NCI-H2081 treated with DMSO at 0.1 percent for 48 hours (cell line): Measurements from ENCODE around the gene PCDH10.
"Not testable (repeated sequence)": the region's sequence is repeated elsewhere in the genome, so short reads cannot be mapped to it uniquely, and the experiment has no call there.

Experiments used
- DNase-seq: peaks from one replicate; lab custom pipeline; 2025; lab: John Stamatoyannopoulos, UW

Gene PCDH10

GRCh38 chr4:133150486-133151340 lies 1.6 kb downstream of the PCDH10 start:
- DNase-seq: no peak

- no peak for DNase-seq
These were observed 2.2 kb downstream of the PCDH10 start for GRCh38 chr4:133151341-133151690.

GRCh38 chr4:133151691-133152329 lies 2.7 kb downstream of the PCDH10 start:
- no peak for DNase-seq

GRCh38 chr4:133152330-133152821 lies 3.3 kb downstream of the PCDH10 start:
- no peak for DNase-seq

GRCh38 chr4:133152831-133153481 lies 3.9 kb downstream of the PCDH10 start:
- DNase-seq: no peak

- DNase-seq: no peak
These were observed 5.6 kb downstream of the PCDH10 start for GRCh38 chr4:133154725-133155124.

- no peak for DNase-seq
These were observed 7.0 kb downstream of the PCDH10 start for GRCh38 chr4:133156096-133156495.

GRCh38 chr4:133156556-133156955 lies 7.5 kb downstream of the PCDH10 start:
- DNase-seq: no peak

- DNase-seq: no peak
These were observed 8.5 kb downstream of the PCDH10 start for GRCh38 chr4:133157460-133158160.

- no peak for DNase-seq
These were observed 11.8 kb downstream of the PCDH10 start for GRCh38 chr4:133160853-133161252.

- DNase-seq: no peak
These were observed 12.6 kb downstream of the PCDH10 start for GRCh38 chr4:133161570-133162295.

- DNase-seq: no peak
These were observed 13.8 kb downstream of the PCDH10 start for GRCh38 chr4:133162941-133163340.

GRCh38 chr4:133178956-133179355 lies 29.9 kb downstream of the PCDH10 start:
- DNase-seq: no peak

- DNase-seq: no peak
These were observed 37.1 kb downstream of the PCDH10 start for GRCh38 chr4:133186210-133186609.

GRCh38 chr4:133186845-133187244 lies 37.8 kb downstream of the PCDH10 start:
- no peak for DNase-seq

GRCh38 chr4:133188433-133189146 lies 39.5 kb downstream of the PCDH10 start:
- no peak for DNase-seq

GRCh38 chr4:133189147-133189517 lies 40.0 kb downstream of the PCDH10 start:
- no peak for DNase-seq

- DNase-seq: no peak
These were observed 41.0 kb downstream of the PCDH10 start for GRCh38 chr4:133190098-133190497.

GRCh38 chr4:133208694-133209285 lies 59.7 kb downstream of the PCDH10 start:
- no peak for DNase-seq

GRCh38 chr4:133233922-133234321 lies 84.8 kb downstream of the PCDH10 start:
- no peak for DNase-seq

- DNase-seq: not testable (repeated sequence)
These were observed 91.4 kb downstream of the PCDH10 start for GRCh38 chr4:133240451-133240850.
